Esophagus squamous epithelium (tissue), 5 donors: ENCODE measurements around the gene ADGRG3. TPM values are rescaled to one million over a fixed set of nuclear protein-coding genes. Genes with fewer than 3 reads are reported as not detected.

Experiments used
- DNase-seq: peaks from one replicate; lab custom pipeline; 2025; lab: John Stamatoyannopoulos, UW
- H3K27ac ChIP-seq, 4 donors: fragments of 200-600 bp; sonication (generic); one replicate each; pipeline ENCODE4 v1.5.1; 2016 to 2019; ENCODE audit warnings: mild to moderate bottlenecking in 1 of 4
- H3K27me3 ChIP-seq, 4 donors: fragments of 200-600 bp; sonication (generic); 1 replicate in 3 of 4; 2 replicates in 1 of 4; pipeline versions ENCODE4 v1.5.1 to v1.6.0; 2017 to 2021; ENCODE audit warnings: antibody characterized with exemption in 1 of 4
- H3K36me3 ChIP-seq, 3 donors: fragments of 200-600 bp; sonication (generic); one replicate each; pipeline ENCODE4 v1.5.1; 2016 to 2019
- H3K4me1 ChIP-seq, 3 donors: fragments of 200-600 bp; sonication (generic); one replicate each; pipeline ENCODE4 v1.5.1; 2017 to 2019
- H3K4me3 ChIP-seq, 4 donors: fragments of 200-600 bp; sonication (generic); 1 replicate in 3 of 4; 2 replicates in 1 of 4; pipeline ENCODE4 v1.5.1; 2016 to 2019; ENCODE audit warnings: mild to moderate bottlenecking in 2 of 4, moderate library complexity in 1 of 4
- H3K9me3 ChIP-seq, 3 donors: fragments of 200-600 bp; sonication (generic); one replicate each; pipeline ENCODE4 v1.5.1; 2016 to 2019
- CTCF ChIP-seq, 6 experiments: fragments of 450-650 bp in 4 of 6; fragments of 200-600 bp in 2 of 6; sonication (generic) in 2 of 6; IDR thresholded peaks; one replicate each; pipeline ENCODE4 v1.5.1; 2016 to 2019; ENCODE audit warnings: antibody characterized with exemption in 6 of 6, mild to moderate bottlenecking in 4 of 6, moderate library complexity in 4 of 6
- POLR2A ChIP-seq, 4 donors: fragments of 450-650 bp; IDR thresholded peaks; one replicate each; pipeline ENCODE4 v1.6.1; 2017; ENCODE audit warnings: antibody characterized with exemption in 4 of 4, mild to moderate bottlenecking in 4 of 4, moderate library complexity in 3 of 4
- WGBS, 2 donors: methylation state at CpG; one replicate each; pipeline ENCODE4 v1.1.5; 2018; 5-methylcytosine and 5-hydroxymethylcytosine counted together
- intact Hi-C: fragments of 100-400 bp; cut with DNase I; formaldehyde crosslinking; loops from one replicate; pipeline ENCODE4 v1.15.0; 2022
- total RNA-seq, 4 donors: library from RNA; depleted of rRNA; stranded (reverse); fragments of >200 nt; gene quantifications; one replicate each; pipeline ENCODE4 v1.1.0, GENCODE V29; 2016
- donor health status: DM: yes; HTN: yes; CAD: no.

The ADGRG3 gene
- total RNA-seq, 4 donors from 2014 or later = 1.5 to 3.9 (median 2.1) TPM; not detected in 1

DNA sequence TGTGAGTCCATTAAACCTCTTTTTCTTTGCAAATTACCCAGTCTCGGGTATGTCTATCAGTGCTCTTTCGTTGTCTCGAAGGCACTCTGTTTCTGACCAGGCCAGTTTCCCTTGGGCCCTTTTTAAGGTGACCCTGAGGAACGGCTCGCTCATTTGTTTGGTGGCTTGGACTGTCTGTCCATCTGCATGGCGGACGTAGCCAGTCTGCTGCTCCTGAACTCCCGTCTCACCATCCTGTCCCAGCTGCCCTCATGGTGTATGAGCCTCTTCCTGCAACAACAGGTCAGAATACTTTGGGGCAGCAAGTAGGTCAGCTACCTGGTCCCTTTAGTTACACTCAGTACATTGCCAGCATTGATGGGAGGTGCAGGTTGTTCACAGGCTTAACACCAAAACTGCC, 45.5 kb downstream of the ADGRG3 start:
- intact Hi-C loops = no loop called here
- H3K4me1 ChIP-seq = no peaks in the 10 kb centered on the region
- WGBS, 2 donors = 82 to 94% methylated on average over 8 of the region's 8 CpGs
- H3K27ac ChIP-seq = no peak overlapping the region
- DNase-seq = no peak
- H3K27me3 ChIP-seq = peaks cover 0 to 32% (median 0%) of the 10 kb centered on the region in 4 donors
- H3K4me3 ChIP-seq = no peak overlapping the region
- no peaks in the 10 kb centered on the region for H3K9me3 ChIP-seq
- TF ChIP-seq CTCF (IDR thresholded peaks at IDR 0.05) = no peak
- H3K36me3 ChIP-seq = no peaks in the 10 kb centered on the region

DNA sequence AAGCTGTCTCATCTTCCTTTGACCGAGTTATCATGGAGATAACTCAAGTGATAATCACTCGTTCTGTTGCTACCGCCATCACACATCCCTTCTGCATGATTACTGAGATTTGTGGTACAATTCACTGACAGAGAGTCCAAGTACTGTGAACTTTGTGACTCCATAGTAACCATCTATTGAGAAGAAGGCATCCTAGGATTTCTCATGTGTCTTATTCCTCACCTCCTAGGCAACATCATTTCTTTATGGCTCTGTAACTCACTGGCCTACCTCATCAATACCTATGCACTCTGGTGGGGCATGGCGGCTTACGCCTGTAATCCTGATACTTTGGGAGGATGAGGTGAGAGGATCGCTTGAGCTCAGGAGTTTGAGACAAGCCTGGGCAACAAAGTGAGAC, 45.9 kb downstream of the ADGRG3 start:
- no peak for DNase-seq
- Histone ChIP-seq H3K27ac (no peak overlapping the region), H3K36me3 (no peaks in the 10 kb centered on the region), H3K4me1 (no peaks in the 10 kb centered on the region), H3K4me3 (no peak overlapping the region), H3K27me3 (peaks cover 0 to 28% (median 0%) of the 10 kb centered on the region in 4 donors), H3K9me3 (no peaks in the 10 kb centered on the region)
- WGBS, 2 donors = 79 to 87% methylated on average over 5 to 6 of the region's 6 CpGs
- no peak for TF ChIP-seq POLR2A (IDR thresholded peaks at IDR 0.05)
- no peak for TF ChIP-seq CTCF (IDR thresholded peaks at IDR 0.05)
- intact Hi-C loops = no loop called here

DNA sequence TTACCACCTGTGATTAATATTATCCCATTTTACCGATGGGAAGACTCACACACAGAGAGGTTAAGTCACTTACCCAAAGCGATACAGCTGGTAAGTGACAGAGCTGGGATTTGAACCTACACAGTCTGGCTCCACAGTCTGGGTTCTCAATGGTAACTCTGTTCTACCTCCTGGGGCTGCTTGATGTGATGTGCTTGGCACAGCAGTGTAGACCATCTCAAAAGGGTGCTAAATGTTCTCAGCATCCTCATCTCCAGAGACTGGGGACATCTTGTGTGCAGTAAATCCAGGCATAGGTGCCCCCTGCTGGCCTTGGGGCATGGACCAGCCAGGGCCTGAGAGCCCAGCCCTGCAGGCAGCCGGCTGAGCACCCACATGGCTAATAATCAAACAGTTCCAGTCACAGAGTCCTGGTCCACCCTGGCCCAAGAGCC, 52.1 kb downstream of the ADGRG3 start:
- TF ChIP-seq POLR2A (IDR thresholded peaks at IDR 0.05) (no peak), CTCF (IDR thresholded peaks at IDR 0.05) (peak; percentile 12 to 54 (median 36))
- Histone ChIP-seq H3K36me3 (no peaks in the 10 kb centered on the region), H3K4me1 (no peaks in the 10 kb centered on the region), H3K27ac (no peak overlapping the region), H3K4me3 (no peak overlapping the region), H3K9me3 (no peaks in the 10 kb centered on the region), H3K27me3 (peaks cover 0 to 27% (median 0%) of the 10 kb centered on the region in 4 donors)
- intact Hi-C loops = no loop called here
- DNase-seq = no peak
- WGBS, 2 donors = 66 to 71% methylated on average over 2 of the region's 3 CpGs

GRCh38 chr16:57721356-57722209, 53.5 kb downstream of the ADGRG3 start:
- no peaks in the 10 kb centered on the region for H3K36me3 ChIP-seq
- no peaks in the 10 kb centered on the region for H3K9me3 ChIP-seq
- no peaks in the 10 kb centered on the region for H3K4me1 ChIP-seq
- intact Hi-C loops = no loop called here
- H3K27me3 ChIP-seq = peaks cover 0 to 17% (median 0%) of the 10 kb centered on the region in 4 donors
- no peak for TF ChIP-seq CTCF (IDR thresholded peaks at IDR 0.05)
- no peak for TF ChIP-seq POLR2A (IDR thresholded peaks at IDR 0.05)
- H3K27ac ChIP-seq = no peak overlapping the region
- DNase-seq = no peak
- WGBS, 2 donors = 63 to 84% methylated on average over 4 to 7 of the region's 17 CpGs
- H3K4me3 ChIP-seq = no peak overlapping the region

- peaks cover 0 to 17% (median 0%) of the 10 kb centered on the region in 4 donors for H3K27me3 ChIP-seq
- H3K36me3 ChIP-seq = no peaks in the 10 kb centered on the region
- H3K4me3 ChIP-seq = no peak overlapping the region
- H3K9me3 ChIP-seq = no peaks in the 10 kb centered on the region
- TF ChIP-seq CTCF (IDR thresholded peaks at IDR 0.05) = no peak
- TF ChIP-seq POLR2A (IDR thresholded peaks at IDR 0.05) = no peak
- H3K4me1 ChIP-seq = no peaks in the 10 kb centered on the region
- intact Hi-C loops = no loop called here
- no peak overlapping the region for H3K27ac ChIP-seq
- DNase-seq = no peak
- WGBS, 2 donors = 82 to 100% methylated on average over 2 of the region's 2 CpGs
Observed at GRCh38 chr16:57722210-57722499, 54.0 kb downstream of the ADGRG3 start.
